ENCODE results near the gene ANXA8.
"Not testable (repeated sequence)": the region's sequence is repeated elsewhere in the genome, so short reads cannot be mapped to it uniquely, and the experiment has no call there.

ANXA8 gene

GRCh38 chr10:47462577-47463358 is 21.1 kb downstream of the ANXA8 start:
- not testable (repeated sequence) for DNase-seq

- not testable (repeated sequence) for DNase-seq
Observed at GRCh38 chr10:47461261-47461687, 22.6 kb downstream of the ANXA8 start.

- DNase-seq = no peak
Observed at GRCh38 chr10:47458466-47459154, 25.3 kb downstream of the ANXA8 start.

- no peak for DNase-seq
Observed at GRCh38 chr10:47457826-47458225, 26.1 kb downstream of the ANXA8 start.

- DNase-seq = no peak
Observed at GRCh38 chr10:47457528-47457820, 26.4 kb downstream of the ANXA8 start.

- DNase-seq = no peak
Observed at GRCh38 chr10:47456794-47457527, 27.0 kb downstream of the ANXA8 start.

GRCh38 chr10:47456079-47456785 is 27.7 kb downstream of the ANXA8 start:
- no peak for DNase-seq

- DNase-seq = not testable (repeated sequence)
Observed at GRCh38 chr10:47455350-47456078, 28.4 kb downstream of the ANXA8 start.

GRCh38 chr10:47454780-47455058 is 29.2 kb downstream of the ANXA8 start:
- DNase-seq = no peak

- no peak for DNase-seq
Observed at GRCh38 chr10:47454008-47454779, 29.7 kb downstream of the ANXA8 start.

GRCh38 chr10:47453141-47454007 is 30.5 kb downstream of the ANXA8 start:
- DNase-seq = no peak

- DNase-seq = no peak
Observed at GRCh38 chr10:47452495-47453140, 31.3 kb downstream of the ANXA8 start.

- DNase-seq = no peak
Observed at GRCh38 chr10:47451998-47452494, 31.9 kb downstream of the ANXA8 start.

GRCh38 chr10:47451273-47451997 is 32.5 kb downstream of the ANXA8 start:
- no peak for DNase-seq

GRCh38 chr10:47450442-47450841 is 33.5 kb downstream of the ANXA8 start:
- no peak for DNase-seq

- DNase-seq = no peak
Observed at GRCh38 chr10:47449979-47450378, 33.9 kb downstream of the ANXA8 start.

- no peak for DNase-seq
Observed at GRCh38 chr10:47449102-47449978, 34.6 kb downstream of the ANXA8 start.

GRCh38 chr10:47447705-47448104 is 36.2 kb downstream of the ANXA8 start:
- no peak for DNase-seq
